ENCODE measurements around the gene TNFRSF1A.
A peak's percentile ranks its signal among the peaks of the same experiment; 100 is the strongest.

Gene TNFRSF1A

DNA sequence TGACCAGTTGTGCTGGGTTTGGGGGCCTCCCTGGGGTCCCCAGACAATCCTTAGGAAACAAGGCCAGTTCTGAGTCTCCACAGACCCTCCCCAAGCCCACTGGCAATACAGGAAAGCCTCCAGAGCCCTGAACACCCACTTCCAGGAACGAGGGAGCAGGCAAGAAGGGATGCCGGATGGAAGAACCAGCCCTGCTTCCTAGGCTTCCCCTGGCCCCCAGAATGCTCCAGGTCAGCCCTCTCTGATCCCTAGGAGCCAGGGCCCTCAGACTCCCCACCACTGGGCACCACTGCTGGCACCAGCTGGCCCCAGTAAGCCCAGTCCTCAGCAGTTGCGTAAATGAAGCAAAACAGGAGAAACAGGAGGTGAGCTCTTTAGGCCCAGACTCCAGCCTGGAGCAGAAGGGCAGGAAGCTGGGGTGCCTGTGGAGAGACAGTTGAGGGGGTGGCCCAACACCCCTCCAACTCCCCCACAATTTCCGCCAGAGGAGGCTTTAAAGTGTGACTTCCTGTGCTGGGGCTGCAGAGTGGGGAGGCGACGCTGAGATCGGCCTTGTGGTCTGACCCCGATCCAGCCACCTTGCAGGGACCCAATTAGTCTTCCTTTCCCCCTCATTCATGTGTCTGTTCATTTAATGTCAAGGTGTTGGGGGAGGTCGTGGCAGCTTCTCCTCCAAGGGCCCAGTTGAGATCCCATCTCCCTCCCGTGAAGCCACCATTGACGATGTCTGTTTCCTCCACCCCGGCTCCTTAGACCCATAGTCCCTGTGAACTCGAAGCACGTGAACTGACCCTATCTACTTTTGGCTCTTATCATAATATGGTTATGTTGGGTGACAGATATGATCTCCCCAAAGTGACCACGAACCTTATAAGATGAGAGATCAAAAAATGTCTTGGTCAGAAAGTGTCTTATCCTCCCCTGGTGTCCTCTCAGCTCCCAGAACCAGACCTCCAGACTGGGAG, 4.7 kb downstream of the TNFRSF1A start:
- DNase-seq: no peak

DNA sequence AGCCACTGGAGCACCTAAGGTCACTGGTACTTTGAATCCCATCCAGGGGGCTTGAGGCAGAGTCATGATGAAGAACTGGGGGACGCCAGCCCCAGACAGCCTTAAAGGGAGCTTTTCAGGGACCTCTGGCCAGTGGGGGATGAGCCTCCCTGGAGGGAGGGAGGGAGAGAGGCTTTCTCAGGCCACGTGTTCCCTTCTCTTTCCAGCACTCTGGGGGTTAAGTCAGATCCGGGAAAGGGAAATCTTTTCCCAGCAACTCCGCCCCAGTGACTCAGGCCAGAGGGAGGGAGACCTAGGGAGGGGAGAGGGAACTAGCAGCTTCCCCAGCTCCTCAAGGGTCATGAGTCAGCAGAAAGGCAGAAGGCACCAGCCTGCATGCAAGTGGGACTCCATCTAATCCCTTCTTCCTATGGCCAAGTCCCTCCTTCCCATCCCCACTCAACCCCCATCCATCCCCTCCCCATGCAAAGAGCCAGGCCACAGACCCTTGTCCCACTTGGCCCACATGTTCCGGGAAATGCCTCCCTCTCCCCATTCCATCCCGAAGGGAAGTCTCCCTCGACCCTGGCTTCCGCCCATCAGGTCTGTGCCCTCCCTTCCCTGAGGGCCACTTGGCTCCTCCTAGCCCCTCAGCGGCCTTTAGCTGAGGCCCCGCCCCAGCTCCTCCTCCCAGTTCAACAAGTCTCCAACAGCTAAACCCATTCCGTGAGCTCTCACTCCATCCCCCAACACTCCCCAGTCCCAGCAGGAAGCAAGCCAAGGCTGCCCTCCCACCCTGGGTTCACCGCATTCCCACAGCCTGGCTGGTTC, 5.6 kb downstream of the TNFRSF1A start:
- peak; percentile 96 to 98 (median 96) for DNase-seq

DNA sequence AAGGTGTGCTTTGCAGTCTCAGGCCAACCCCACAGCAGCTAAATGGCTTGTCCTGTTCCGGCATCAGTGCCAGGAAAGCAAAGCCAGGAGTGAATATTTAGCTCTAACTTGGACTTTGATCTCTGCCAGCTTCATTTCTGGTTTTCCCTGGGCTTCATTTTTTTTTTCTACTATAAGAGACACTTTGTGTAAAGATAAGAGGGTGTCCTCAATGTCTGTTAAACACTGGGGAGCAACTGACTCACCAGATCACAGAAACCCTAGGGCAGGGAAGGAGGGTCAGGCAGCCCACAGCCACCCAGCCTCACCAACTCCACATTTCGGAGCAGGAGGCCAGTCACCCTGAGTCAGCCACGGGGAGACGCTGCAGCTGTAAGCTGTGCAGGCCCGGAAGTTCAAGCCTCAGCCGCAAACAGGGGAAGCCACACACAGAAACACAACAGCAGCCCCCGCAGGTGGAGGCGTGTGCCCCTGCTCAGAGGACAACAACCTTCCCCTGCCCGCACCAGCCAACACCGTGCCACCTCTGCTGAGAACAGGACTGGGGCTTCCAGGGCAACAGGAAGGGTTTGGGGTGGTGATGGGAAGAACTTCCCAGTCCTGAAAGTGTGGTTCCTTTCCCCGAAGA, 6.3 kb downstream of the TNFRSF1A start:
- peak; percentile 91 to 94 (median 91) for DNase-seq

DNA sequence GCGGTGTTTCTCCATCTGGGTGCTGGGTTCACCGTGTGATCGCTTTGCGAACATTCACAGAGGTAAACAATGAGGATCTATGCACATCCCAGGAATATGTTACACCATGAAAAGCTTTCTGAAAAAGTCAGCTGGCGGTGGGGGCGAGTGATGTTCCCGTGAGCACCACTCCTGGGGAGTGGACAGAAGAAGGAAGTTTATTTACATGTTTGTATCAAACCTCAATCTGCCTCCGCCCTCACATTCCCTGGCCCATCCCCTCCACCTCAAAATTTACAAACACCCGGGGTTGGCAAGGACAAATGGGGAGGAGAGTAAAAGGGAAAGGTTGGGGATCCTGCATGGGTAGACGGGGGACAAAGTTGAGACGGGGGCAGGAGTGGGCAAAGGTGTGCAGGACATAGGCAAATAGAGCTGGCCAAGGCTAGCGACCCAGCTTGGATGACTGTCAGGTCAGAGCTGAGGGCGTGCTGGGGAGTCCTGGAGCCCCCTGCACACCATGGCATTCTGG, 6.9 kb downstream of the TNFRSF1A start:
- DNase-seq: no peak

DNA sequence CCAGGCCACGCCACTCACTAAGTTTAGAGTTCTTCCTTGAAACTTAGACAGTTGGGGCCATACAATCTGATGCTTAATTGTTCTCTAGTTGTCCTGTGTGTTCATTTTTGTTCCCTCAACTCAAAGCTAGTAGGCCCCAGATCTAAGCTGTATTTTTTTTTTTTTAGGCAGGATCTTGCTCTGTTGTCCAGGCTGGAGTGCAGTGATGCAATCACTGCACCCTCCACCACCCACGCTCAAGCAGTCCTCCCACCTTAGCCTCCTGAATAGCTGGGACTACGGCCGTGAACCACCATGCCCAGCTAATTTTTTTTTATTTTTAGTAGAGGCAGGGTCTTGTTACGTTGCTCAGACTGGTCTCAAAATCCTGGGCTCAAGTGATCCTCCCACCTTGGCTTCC, 7.5 kb downstream of the TNFRSF1A start:
- no peak for DNase-seq

DNA sequence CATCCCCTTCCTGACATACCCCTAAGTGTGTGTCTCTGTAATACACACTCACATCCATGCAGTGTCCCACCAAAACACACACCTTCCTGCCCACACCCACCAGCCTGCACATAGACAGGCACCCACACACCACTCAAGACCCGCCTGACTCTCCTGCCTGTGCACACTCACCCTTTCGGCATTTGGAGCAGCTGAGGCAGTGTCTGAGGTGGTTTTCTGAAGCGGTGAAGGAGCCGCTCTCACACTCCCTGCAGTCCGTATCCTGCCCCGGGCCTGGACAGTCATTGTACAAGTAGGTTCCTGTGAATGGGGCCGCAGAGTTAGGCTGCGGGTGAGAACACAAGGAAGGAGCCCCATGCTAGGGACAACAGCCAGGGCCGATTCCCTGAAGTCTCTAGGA, 8.3 kb downstream of the TNFRSF1A start:
- DNase-seq: no peak

DNA sequence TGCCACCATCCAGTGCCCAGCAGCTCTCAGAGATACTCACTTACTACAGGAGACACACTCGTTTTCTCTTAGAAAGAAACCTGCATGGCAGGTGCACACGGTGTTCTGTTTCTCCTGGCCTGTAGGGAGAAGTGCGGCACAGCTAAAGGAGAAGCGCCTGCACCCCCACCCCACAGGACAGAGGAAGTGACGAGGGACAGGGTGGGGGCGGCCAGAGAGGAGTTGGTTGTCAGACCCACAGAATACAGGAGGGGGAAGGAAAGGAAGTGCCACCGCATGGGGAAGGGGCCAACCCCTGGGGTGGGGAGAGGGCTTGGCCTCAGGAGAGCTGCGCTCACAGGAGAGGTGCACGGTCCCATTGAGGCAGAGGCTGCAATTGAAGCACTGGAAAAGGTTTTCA, 8.8 kb downstream of the TNFRSF1A start:
- DNase-seq: peak in 1 of 3 donors; percentile 54

DNA sequence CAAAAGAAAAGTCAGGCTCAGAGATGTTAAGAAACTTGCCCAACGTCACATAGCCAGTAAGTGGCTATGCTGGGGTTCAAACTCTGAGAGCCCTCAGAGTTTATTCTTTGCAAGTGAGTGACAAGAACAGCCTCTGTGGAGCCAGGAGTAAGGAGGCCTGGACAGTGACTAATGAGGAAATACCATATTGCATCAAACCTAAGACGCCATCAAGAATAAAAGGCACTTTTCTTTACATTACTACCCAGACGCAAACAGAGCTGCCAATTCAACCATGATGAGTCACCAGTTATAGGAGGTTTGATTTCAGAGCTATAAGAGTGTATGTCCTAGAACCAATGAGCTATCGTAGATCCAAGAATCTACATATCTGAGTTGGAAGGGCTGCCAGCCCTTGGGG, 9.4 kb downstream of the TNFRSF1A start:
- DNase-seq: peak; percentile 73 to 94 (median 90)

DNA sequence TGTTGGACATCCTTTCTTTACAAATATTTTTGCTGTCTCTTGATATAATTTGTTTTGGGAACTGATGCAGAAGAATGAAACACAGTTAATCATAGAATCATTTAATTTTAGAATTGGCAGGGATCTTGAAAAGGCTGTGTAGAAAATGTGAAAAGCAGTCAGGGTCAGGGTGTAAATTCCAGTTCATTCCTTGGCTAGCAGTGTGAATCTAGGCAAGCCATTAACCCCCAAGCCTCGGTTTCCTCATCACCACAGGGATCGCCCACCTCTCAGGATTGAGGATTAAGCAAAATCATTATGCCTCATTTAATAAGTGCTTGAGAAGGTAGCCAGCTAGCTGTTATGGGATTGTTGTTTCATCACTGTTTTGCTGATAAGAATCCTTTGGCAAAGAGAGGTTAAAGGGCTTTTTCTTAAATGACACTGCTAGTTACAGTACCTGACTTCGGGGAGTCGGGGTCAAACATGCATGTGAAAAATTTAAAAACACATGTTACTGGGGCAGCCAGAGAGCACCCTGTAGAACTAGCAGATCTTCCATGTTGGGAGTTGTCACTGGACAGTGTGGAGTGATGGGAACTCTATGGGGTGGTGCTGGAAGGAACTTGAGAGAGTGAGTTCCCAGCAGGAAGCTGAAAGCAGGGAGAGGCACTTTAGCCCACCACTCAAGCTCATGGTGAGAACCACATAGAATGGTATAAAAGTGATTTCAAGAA, 10.7 kb downstream of the TNFRSF1A start:
- DNase-seq: no peak

DNA sequence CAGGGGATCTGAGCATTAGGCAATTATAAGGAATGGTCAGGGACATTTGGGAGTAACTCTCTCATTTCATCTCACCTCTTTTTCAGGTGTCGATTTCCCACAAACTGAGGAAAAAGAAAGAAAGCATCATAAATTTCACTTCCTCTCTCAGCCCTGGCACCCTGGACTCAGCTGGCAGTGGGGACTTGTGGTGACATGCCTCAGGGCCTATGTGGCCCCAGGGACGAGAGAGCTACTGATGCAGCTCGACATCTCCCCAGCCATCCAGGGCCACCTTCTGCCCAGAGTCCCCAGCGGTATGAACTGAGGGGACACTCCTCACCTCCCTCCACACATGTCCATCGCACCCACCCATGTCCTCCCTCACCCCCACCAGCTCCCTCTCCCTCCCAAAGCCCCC, 11.7 kb downstream of the TNFRSF1A start:
- no peak for DNase-seq

DNA sequence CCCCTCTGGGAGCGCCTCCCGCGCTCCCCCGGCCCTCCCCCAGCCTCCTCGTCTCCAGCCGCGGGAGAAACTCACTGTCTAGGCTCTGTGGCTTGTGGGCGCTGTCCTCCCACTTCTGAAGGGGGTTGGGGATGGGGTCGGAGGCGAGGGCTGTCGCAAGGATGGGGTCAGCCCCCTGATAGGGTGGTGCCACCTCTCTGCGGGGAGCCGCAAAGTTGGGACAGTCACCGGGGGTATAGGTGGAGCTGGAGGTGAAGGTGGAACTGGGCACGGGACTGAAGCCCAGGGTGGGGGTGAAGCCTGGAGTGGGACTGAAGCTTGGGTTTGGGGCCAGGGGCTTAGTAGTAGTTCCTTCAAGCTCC, 12.2 kb downstream of the TNFRSF1A start:
- DNase-seq: no peak

DNA sequence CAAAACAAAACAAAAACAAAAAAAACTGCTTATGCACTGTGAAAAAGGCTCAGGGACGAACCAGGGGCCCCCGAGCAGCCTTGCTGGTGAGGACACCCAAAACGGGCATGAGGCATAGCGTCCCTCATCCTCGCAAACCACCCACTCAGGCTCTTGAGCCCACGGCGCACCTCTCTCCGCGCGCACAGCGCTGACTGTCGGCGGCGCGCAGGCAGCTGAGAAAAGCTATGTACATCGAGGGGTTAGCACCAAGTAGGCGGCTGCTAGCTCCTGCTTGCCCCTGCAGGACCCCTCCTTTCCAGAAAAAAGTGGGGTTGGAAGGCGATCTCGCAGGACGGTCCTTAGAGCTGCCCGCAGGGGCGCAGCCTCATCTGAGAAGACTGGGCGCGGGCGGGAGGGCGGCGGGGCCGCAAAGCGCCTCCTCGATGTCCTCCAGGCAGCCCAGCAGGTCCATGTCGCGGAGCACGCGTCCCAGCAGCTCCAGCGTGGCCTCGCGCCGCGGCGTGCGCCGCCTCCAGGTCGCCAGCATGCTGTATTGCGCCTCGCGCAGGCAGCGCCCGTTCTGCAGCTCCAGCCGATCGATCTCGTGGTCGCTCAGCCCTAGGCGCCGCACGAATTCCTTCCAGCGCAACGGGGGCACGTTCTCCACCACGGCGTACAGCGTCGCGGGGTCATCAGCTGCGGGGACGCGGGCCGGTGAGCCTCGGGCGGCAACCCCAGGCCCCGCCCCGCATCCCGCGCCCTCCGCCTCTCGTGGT, 12.8 kb downstream of the TNFRSF1A start:
- no peak for DNase-seq

DNA sequence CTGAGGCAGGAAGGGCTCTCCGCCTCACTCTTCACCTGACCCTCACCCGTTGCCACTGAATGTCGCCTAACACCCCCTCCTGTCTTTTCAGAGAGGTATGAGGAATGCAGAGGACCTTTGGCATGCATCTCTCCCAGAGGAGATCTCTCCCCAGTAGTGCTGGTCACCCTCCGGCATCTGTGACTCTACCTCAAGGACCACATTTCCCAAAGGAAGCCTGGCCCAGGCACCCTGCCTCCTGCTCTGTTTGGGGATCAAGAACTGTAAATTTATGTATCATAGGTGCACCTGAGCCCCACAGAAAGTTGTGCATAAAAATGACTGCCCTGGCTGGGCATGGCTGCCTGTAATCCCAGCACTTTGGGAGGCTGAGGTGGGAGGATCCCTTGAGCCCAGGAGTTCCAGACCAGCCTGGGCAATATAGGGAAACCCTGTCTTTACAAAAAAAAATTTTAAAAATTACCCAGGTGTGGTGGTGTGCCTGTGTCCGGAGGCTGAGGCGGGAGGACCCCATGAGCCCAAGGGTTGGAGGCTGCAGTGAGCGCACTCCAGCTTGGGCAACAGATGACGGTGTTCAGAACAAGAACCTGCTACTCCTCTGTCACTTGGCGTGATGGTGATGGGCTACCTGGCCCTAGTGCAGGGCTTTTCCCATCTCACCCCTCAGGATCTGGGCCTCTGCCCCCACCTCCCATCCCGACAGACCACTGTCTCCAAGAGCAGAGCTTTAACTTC, 13.7 kb downstream of the TNFRSF1A start:
- no peak for DNase-seq

DNA sequence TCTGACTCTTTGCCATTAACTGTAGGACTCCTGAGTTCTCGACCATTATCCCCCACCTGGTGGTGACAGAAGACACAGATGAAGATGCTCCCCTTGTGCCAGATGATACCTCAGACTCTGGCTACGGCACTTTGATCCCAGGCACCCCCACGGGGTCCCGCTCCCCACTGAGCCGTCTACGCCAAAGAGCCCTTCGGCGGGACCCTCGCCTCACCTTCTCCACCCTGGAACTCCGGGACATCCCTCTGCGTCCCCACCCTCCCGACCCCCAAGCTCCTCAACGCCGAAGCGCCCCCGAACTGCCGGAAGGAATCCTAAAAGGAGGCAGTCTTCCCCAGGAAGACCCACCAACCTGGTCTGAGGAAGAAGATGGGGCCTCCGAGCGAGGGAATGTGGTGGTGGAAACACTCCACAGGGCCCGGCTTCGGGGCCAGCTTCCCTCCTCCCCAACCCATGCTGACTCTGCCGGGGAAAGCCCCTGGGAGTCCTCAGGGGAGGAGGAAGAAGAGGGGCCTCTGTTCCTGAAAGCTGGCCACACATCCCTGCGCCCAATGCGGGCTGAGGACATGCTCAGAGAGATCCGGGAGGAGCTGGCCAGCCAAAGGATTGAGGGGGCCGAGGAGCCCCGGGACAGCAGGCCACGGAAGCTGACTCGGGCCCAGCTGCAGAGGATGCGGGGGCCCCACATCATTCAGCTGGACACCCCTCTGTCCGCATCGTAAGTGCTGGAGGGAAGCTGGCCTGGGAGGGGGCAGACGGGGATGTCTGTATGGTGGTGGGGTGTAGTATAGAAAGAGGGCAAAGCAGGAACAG, 14.4 kb downstream of the TNFRSF1A start:
- peak in 2 of 3 donors; percentile 46 to 64 for DNase-seq

DNA sequence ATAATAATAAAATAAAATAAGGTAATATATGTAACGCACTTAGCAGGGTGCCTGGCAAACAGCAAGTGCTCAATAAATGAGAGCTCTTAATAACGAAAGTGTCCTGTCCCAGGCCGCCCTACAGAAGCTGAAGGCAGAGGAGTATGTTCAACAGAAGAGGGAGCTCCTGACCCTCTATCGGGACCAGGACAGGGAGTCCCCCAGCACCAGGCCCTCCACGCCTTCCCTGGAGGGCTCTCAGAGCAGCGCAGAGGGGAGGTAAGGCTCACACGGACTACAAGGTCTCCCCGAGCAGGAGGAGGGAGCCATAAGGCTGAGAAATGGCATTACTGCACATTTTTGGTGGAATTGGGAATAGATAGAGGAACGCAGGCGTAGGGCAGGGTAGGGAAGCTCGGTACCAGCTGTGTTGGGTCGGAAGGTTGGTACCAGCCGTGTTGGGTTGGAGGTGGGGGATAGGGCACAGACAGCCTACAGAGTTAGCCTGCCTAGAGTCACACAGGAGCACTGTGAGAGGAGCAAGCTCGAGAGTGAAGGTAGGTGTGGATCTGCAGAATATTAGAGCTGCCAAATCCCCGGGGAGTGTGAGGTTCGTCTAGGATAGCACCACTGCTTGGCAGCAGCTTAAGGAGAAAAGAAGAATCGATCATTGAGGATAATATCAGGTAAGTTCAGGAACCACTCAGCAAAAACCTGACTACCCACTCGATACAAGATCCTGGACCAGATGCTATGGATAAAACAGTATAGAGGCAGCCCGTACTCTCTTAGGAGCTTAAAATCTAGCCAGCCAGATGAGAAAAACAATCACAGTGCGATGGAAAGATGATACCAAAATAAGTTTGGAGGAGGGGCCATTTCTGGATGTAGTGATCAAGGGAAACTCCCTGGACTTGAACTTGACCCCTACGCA, 15.3 kb downstream of the TNFRSF1A start:
- DNase-seq: peak; percentile 72 to 75 (median 75)

DNA sequence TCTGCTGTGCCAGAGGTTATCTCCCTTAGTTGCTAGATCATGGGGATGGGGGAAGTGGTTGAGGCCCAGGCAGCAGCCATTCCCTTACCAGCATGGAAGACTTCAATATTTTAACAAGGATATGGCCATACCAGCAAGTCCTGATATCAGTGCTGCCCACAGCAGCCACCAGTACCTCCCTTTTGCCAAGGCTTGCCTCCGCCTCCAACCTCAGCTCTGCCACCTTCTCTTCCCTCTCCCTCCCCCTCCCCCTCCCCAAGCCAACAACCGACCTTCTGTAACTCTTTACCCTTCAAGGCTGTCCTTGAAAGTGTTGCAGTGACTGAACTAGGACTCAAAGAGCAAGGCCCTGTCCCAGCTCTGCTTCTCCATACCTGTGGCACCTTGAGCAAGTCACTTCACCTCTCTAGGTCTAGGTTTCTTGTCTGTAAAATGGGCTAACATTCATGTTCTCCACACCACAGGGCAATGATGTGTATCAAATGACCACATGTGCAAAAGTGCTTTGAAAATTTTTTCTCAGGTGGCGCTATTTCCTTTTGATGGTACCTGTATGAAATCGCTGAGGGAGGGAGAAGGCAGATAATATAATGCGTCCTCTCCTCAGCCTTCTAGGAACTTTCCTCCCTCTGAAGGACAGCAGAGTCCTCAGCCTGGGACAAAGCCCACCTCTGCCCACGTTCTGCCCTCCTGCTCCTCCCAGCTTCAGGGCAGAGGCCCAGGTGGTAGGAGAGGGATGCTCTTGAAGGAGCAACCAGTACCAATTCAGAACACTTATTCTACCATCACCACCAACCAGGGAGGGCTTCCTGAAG, 16.7 kb downstream of the TNFRSF1A start:
- no peak for DNase-seq

DNA sequence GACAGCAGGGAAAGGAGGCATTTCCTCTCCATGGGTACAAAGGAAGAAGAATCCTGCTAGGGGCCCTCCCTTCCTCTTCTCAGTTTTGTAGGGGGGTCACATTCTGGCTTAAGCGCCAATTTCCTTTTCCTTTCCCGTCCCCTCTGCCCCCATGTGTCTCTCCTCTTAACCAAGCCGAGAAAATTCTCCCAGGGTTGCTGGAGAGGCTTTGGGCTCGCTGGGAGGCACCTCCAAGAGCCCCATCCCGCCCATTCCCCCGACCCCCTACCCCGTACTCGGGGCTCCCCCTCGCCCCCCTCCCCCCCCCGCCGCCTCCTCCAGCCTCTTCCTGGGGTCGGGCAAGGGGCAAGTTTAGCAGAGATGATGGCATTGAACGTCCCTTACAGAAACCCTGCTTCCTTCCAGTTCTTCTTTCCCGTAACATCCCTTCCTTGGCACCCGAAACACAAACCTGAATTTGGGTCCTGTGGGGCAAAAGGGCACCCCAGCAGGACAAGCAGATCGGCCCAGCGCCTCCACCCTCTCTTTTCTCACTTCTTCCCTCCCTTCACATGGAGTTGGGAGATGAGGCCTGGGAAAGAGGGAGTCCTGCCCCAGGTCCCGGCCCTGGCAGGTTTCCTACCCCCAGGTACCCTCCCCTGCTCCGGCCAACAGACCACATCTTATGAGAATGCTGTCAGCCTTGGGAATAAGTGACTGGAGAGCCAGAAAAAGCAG, 17.7 kb downstream of the TNFRSF1A start:
- no peak for DNase-seq

Data from suppressor macrophage treated with lipopolysaccharide for 1 hour (primary cell).